ENCODE data around the gene CDK9.

The CDK9 gene

DNA sequence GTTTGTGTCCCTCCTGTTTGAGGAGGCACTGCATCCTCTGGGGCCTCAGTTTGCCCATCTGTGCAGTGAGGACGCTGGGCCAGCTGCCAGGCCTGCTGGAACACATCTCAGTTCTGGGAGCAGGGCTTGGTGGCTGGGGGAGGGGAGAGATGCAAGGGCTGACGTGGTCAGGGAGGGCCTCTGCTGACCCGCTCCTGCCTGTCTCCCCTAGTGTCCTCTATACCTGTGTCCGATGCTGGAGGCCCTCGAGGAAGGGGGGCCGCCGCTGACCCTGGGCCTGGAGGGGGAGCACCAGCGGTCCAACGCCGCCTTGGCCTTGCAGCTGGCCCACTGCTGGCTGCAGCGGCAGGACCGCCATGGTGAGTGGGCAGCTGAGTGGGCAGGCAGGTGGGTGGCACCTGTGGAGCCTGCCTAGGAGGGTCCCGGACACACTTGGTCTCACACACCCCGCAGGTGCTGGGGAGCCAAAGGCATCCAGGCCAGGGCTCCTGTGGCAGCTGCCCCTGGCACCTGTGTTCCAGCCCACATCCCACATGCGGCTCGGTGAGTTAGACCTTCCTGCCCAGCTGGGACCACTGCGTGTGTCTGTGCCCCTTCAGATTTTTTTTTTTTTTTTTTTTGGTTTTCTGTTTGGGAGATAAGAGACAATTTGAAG, 22.6 kb downstream of the CDK9 start:
- H3K79me2 ChIP-seq (ENCODE audit: control insufficient read depth, insufficient read depth, low read length, unreplicated experiment), result peaks cover 29% of the 10 kb centered on the region
- peaks cover 18% of the 10 kb centered on the region for H3K4me1 ChIP-seq (ENCODE audit: control insufficient read depth, insufficient read depth, low read length, unreplicated experiment)
- H3K36me3 ChIP-seq (ENCODE audit: insufficient read depth, low read length), result peaks cover 21% of the 10 kb centered on the region; the same call in 1 of the 2 replicates
- no peaks in the 10 kb centered on the region for H3K27me3 ChIP-seq (ENCODE audit: insufficient read depth, low read length)
- H3K4me3 ChIP-seq (ENCODE audit: low read depth, low read length), result no peak overlapping the region
- H3K27ac ChIP-seq (ENCODE audit: low read depth, low read length), result no peak overlapping the region
- H2AFZ ChIP-seq (ENCODE audit: low read length, unreplicated experiment), result no peak overlapping the region

DNA sequence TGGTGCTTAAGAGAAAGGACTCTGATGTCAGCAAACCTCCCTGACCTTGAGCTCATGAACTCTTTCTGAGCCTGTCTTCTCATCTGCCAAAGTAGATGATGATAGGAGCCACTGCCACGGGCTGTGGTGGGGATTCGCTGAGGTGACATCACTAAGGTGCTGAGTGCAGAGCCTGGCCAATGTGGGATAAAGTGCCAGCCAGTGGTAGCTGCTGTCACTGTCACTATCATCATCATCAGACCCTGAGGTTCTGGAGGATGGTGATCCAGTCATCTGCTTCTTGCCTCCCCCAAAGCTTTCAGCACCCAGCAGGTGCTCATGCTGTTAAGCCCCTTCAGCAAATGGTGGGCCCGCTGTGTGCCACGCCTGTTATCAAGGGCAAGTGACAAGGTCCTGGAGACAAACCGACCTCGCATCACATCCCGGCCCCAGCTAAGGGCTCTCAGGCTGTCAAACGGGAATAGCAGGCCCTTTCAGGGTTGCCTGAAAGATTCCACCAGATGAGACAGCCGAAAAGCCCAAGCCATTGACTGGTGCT, 23.2 kb downstream of the CDK9 start:
- peaks cover 23% of the 10 kb centered on the region; the same call in 1 of the 2 replicates for H3K36me3 ChIP-seq (ENCODE audit: insufficient read depth, low read length)
- peaks cover 27% of the 10 kb centered on the region for H3K79me2 ChIP-seq (ENCODE audit: control insufficient read depth, insufficient read depth, low read length, unreplicated experiment)
- no peak overlapping the region for H2AFZ ChIP-seq (ENCODE audit: low read length, unreplicated experiment)
- H3K27me3 ChIP-seq (ENCODE audit: insufficient read depth, low read length), result no peaks in the 10 kb centered on the region
- no peak overlapping the region for H3K4me3 ChIP-seq (ENCODE audit: low read depth, low read length)
- H3K27ac ChIP-seq (ENCODE audit: low read depth, low read length), result no peak overlapping the region
- H3K4me1 ChIP-seq (ENCODE audit: control insufficient read depth, insufficient read depth, low read length, unreplicated experiment), result peaks cover 16% of the 10 kb centered on the region

DNA sequence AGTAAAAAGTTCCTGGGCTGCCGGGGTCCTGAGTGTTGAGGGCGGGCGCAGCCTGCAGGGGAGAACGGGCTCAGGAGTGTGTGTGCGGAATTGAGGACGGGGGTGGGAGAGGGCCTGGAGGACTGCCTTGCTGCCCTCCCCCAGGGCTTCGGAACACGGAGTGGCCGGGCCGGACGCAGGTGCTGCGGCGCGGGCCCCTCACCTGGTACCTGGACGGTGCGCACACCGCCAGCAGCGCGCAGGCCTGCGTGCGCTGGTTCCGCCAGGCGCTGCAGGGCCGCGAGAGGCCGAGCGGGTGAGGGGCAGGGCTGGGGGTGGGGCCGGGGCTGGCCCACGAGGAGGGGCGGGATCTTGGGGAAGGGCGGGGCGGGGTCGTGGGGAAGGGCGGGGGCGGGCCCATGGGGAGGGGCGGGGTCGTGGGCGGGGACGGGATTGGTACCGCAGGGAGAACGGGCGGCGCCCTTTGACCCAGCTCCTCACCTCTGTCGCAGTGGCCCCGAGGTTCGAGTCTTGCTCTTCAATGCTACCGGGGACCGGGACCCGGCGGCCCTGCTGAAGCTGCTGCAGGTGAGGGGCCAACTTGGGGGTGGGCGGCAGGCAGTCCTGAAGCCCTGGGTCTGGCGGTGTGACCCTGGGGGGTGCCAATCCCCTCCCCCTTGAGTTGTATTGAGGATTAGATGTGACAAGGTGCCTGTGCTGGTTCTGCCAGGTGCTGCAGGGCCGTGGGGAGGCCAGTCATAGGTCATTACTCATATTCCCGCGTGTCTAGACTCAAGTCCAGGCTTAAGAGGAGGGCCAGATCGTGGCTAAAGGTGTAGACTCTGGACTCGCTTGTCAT, 23.9 kb downstream of the CDK9 start:
- no peak overlapping the region for H3K27ac ChIP-seq (ENCODE audit: low read depth, low read length)
- peaks cover 20% of the 10 kb centered on the region; the same call in 1 of the 2 replicates for H3K36me3 ChIP-seq (ENCODE audit: insufficient read depth, low read length)

DNA sequence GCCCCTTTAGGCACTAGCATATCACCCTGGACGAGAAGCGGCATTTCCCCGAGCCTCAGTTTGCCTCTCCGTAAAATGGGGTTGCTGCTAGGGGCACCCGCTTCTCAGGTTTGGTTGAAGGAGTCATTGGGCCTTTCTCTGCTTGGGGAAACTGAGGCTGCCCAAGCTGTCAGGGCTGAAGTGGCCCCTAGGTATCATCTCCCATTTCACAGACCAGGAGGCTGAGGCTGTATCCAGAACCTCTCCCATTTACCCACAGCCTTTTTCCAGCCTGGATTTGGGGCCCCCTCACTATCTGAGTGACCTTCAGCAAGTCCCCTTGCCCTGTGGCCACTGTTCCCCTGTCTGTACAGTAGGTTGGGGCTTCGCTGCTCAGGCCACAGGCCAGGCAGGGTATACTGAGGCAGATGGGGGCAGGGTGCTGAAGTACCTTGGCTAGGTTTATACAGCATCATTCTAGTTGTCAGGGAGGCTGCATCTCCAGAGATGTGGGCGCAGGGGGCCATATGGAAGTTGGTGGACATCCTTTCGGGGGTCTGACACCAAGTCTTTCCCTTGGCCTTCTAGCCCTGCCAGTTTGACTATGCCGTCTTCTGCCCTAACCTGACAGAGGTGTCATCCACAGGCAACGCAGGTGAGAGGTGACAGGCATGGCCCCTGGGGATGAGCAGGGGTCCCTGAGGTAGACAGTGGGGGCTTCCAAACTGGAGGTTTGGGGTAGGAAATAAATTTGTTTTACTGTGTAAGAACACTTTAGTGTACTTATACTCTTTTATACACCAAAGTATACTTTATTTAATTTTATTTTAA, 24.7 kb downstream of the CDK9 start:
- Histone ChIP-seq H3K4me3 (ENCODE audit: low read depth, low read length) (no peak overlapping the region), H2AFZ (ENCODE audit: low read length, unreplicated experiment) (no peak overlapping the region), H3K27ac (ENCODE audit: low read depth, low read length) (no peak overlapping the region), H3K79me2 (ENCODE audit: control insufficient read depth, insufficient read depth, low read length, unreplicated experiment) (peaks cover 14% of the 10 kb centered on the region), H3K27me3 (ENCODE audit: insufficient read depth, low read length) (no peaks in the 10 kb centered on the region), H3K36me3 (ENCODE audit: insufficient read depth, low read length) (peaks cover 20% of the 10 kb centered on the region; the same call in 1 of the 2 replicates), H3K4me1 (ENCODE audit: control insufficient read depth, insufficient read depth, low read length, unreplicated experiment) (peaks cover 7% of the 10 kb centered on the region)

More for the DNA sequence above, 23.9 kb downstream of the CDK9 start:
- Histone ChIP-seq H3K79me2 (ENCODE audit: control insufficient read depth, insufficient read depth, low read length, unreplicated experiment) (peaks cover 20% of the 10 kb centered on the region), H2AFZ (ENCODE audit: low read length, unreplicated experiment) (no peak overlapping the region), H3K4me1 (ENCODE audit: control insufficient read depth, insufficient read depth, low read length, unreplicated experiment) (peaks cover 9% of the 10 kb centered on the region), H3K4me3 (ENCODE audit: low read depth, low read length) (no peak overlapping the region), H3K27me3 (ENCODE audit: insufficient read depth, low read length) (no peaks in the 10 kb centered on the region)

DNA sequence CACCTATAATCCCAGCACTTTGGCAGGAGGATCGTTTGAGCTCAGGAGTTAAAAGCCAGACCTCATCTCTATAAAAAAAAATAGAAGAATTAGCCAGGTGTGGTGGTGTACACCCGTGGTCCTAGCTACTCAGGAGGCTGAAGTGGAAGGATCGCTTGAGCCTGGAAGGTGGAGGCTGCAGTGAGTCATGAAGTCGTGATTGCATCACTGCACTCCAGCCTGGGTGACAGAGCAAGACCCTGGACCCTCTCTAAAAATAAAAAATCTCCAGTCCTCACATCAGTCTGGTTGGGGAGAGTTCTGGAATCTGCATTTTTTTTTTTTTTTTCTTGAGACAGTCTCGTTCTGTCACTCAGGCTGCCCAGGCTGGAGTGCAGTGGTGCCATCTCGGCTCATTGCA, 26.2 kb downstream of the CDK9 start:
- H3K4me1 ChIP-seq (ENCODE audit: control insufficient read depth, insufficient read depth, low read length, unreplicated experiment), result peaks cover 3% of the 10 kb centered on the region
- peaks cover 4% of the 10 kb centered on the region for H3K79me2 ChIP-seq (ENCODE audit: control insufficient read depth, insufficient read depth, low read length, unreplicated experiment)
- H3K27me3 ChIP-seq (ENCODE audit: insufficient read depth, low read length), result no peaks in the 10 kb centered on the region
- no peak overlapping the region; the same call in 1 of the 2 replicates for H3K27ac ChIP-seq (ENCODE audit: low read depth, low read length)
- H2AFZ ChIP-seq (ENCODE audit: low read length, unreplicated experiment), result no peak overlapping the region
- H3K4me3 ChIP-seq (ENCODE audit: low read depth, low read length), result no peak overlapping the region
- peaks cover 20% of the 10 kb centered on the region; the same call in 1 of the 2 replicates for H3K36me3 ChIP-seq (ENCODE audit: insufficient read depth, low read length)

DNA sequence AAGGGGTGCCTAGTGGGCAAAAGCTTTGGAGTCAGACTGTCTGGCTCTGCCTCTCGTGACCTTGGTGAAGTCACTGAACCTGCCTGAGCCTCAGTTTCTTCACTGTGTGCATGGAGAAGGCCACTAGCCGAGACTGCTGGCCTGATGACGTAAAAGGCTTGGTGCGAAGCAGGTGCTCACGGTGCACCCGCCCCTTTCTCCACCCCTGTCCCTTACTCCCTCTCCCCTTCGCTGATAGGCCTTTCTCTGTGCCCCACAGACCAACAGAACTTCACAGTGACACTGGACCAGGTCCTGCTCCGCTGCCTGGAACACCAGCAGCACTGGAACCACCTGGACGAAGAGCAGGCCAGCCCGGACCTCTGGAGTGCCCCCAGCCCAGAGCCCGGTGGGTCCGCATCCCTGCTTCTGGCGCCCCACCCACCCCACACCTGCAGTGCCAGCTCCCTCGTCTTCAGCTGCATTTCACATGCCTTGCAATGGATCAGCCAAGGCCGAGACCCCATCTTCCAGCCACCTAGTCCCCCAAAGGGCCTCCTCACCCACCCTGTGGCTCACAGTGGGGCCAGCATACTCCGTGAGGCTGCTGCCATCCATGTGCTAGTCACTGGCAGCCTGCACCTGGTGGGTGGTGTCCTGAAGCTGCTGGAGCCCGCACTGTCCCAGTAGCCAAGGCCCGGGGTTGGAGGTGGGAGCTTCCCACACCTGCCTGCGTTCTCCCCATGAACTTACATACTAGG, 27.3 kb downstream of the CDK9 start:
- Histone ChIP-seq H3K36me3 (ENCODE audit: insufficient read depth, low read length) (peaks cover 20% of the 10 kb centered on the region; the same call in 1 of the 2 replicates), H3K4me3 (ENCODE audit: low read depth, low read length) (no peak overlapping the region), H3K79me2 (ENCODE audit: control insufficient read depth, insufficient read depth, low read length, unreplicated experiment) (peaks cover under 1% of the 10 kb centered on the region), H2AFZ (ENCODE audit: low read length, unreplicated experiment) (no peak overlapping the region), H3K27me3 (ENCODE audit: insufficient read depth, low read length) (no peaks in the 10 kb centered on the region), H3K27ac (ENCODE audit: low read depth, low read length) (no peak overlapping the region), H3K4me1 (ENCODE audit: control insufficient read depth, insufficient read depth, low read length, unreplicated experiment) (peaks cover 3% of the 10 kb centered on the region)

DNA sequence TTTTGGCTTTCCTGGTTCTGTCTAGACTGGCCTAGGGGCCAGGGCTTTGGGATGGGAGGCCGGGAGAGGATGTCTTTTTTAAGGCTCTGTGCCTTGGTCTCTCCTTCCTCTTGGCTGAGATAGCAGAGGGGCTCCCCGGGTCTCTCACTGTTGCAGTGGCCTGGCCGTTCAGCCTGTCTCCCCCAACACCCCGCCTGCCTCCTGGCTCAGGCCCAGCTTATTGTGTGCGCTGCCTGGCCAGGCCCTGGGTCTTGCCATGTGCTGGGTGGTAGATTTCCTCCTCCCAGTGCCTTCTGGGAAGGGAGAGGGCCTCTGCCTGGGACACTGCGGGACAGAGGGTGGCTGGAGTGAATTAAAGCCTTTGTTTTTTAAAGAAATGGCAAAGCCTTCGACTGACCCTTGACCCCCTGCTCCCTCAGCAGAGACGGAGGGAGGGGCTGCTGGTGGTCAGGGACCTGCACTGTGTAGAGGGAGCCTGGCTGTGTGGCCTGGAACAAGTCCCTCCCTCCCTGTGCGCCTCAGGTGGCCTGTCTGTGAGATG, 27.9 kb downstream of the CDK9 start:
- Histone ChIP-seq H3K36me3 (ENCODE audit: insufficient read depth, low read length) (peaks cover 20% of the 10 kb centered on the region; the same call in 1 of the 2 replicates), H3K4me1 (ENCODE audit: control insufficient read depth, insufficient read depth, low read length, unreplicated experiment) (peaks cover 3% of the 10 kb centered on the region), H2AFZ (ENCODE audit: low read length, unreplicated experiment) (no peak overlapping the region), H3K27ac (ENCODE audit: low read depth, low read length) (no peak overlapping the region), H3K4me3 (ENCODE audit: low read depth, low read length) (no peak overlapping the region), H3K27me3 (ENCODE audit: insufficient read depth, low read length) (no peaks in the 10 kb centered on the region), H3K79me2 (ENCODE audit: control insufficient read depth, insufficient read depth, low read length, unreplicated experiment) (no peaks in the 10 kb centered on the region)

DNA sequence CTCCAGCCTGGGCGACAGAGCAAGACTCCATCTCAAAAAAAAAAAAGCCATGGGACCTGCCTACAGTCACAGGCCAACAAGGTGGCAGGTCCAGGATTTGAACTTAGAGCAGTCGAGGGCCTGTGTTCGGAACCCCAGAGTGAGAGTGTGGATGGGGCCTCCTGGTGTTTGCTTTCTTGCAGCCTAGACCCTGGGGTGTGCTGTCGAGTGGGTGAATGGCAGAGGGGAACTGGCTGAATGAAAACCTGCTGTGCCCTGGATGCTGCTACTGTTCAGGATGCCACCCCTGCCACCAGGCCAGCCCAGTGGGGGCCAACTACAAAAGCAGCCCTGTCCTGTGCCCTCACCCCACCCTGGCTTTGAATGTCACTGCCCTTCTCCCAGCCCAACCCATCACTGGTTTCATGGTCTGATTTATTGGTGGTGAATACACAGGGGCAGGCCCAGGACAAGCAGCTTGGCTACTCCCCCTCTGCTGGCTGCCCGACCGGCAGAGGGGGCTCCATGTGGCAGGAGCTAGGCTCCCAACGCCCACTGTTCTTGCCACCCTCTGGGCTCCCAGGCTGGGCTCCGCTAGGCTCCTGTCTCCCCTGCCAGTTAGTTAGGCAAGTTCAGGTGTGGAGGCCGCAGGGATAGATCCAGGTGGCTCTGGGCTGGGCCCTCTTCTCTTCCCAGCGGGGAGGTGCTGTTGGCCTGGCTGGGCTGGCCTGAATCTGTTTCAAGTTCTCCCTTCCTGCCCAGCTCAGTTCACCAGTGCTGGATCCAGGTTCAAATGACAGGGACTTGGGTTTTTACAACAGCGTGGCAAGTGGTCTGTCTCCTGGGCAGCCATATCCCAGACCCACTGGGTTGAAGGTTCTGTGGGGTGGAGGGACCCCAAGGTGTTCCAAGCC, 29.0 kb downstream of the CDK9 start:
- Histone ChIP-seq H3K4me3 (ENCODE audit: low read depth, low read length) (no peak overlapping the region), H3K4me1 (ENCODE audit: control insufficient read depth, insufficient read depth, low read length, unreplicated experiment) (peaks cover 3% of the 10 kb centered on the region), H3K36me3 (ENCODE audit: insufficient read depth, low read length) (peaks cover 23% of the 10 kb centered on the region; the same call in 1 of the 2 replicates)

More for the DNA sequence above, 29.0 kb downstream of the CDK9 start:
- Histone ChIP-seq H2AFZ (ENCODE audit: low read length, unreplicated experiment) (no peak overlapping the region), H3K27me3 (ENCODE audit: insufficient read depth, low read length) (no peaks in the 10 kb centered on the region), H3K27ac (ENCODE audit: low read depth, low read length) (no peak overlapping the region), H3K79me2 (ENCODE audit: control insufficient read depth, insufficient read depth, low read length, unreplicated experiment) (peaks cover 3% of the 10 kb centered on the region)

Data from ACC112 (cell line).